Retina (tissue), 1 donor: ENCODE data around the gene MTUS2.

ENCODE experiments used
- DNase-seq: peaks from one replicate; pipeline ENCODE4 v3.0.0-alpha.2; 2016

The MTUS2 gene

DNA sequence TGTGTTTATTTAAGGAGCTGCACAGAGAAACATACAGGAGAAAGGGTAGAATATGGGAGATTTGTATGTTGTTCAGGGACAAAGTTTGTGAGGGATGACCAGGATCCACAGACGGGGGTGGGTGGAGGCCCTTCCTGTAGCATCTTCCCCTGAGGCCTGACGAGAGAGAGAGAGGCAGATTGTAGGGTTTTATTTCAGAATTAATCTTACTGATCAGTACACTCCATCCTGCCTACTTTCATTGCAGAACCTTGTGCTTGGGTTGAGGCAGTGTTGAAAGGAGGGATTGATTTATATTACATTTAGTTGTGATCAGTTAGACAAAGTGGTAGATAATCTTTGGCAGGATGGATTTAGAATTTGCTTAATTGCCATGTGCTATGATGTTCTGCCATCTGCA, 39.6 kb downstream of the MTUS2 start:
- DNase-seq: no peak

DNA sequence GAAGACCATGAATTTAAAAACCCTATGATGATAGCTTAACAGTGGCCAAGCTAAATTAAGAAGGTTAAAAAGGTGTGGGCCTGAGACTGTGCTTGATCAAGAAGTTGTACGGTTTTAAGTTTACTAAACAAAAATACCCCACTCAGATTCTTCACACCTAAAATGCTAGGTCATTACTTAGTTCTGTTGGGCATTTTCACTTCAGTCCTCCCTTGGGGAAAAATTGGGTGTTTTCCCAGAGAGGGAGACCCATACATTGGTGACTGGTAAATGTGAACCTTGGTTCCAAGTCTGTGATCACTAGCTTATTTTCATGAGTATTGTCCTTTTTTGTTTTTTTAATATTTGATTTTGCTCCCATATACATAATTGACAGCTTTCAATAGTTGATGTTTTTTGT, 44.4 kb downstream of the MTUS2 start:
- no peak for DNase-seq

DNA sequence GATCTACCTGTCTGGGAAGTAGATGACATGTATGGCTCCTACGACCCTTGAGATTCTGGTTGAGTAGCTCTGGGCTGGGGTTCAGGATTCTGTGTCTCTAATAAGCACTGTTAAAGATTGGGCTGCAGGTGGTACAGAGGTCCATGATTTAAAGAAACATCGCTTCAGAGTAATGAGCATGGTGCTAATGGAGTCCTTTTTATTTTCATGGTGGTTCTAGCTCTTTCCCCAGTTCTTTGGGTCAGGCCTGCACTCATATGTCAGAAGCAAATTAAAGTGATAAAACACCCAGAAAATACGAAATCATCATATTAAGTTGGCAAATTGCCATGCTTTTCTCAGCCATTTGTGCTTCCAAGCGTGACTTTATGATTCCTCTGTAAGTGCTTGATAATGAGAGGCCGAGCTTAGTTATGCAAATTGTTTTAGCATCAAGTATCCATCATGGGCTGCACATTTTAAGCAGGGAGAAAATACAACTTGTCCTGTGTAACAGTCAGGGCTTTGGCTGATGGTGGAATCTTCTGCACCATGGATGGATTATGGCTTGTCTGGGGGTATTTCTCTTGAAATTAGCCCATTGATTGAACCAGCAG, 45.1 kb downstream of the MTUS2 start:
- DNase-seq: no peak

DNA sequence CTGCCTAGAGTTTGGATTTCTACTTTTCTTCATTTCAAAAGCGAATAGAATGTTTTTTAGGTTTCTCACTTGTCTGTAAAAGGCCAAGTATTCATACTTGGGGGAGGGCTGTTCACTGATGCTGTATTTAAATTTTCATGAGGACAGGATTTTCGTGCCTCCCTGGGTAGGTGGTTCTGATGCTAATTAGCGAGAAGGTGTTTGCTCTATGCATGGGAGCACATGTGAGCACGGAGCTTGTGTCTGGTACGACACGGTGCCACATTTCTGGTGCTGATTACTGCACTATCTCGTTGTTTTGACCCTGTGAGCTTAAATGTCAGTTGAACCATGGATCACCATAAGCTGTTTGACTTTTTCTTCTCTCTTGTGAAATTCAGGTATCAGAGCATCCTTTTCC, 45.8 kb downstream of the MTUS2 start:
- no peak for DNase-seq

DNA sequence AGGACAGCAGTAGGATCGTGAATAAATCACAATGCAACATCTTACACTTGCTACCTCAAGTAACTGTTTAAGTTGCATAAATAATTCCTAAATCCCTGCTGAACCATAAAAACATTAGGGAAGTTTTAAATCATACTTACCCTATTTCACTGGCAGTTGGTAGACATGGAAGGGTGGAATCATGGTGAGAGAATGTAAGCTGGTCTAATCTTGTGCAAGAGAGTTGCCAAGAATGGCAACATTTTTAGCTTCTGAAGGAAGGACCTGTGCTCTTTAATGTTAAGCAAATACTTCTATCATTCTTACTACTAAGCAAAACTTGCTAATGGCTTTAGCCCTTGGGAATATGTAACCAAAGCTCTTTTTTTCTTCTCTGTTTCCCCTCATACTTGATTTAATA, 46.8 kb downstream of the MTUS2 start:
- DNase-seq: no peak

DNA sequence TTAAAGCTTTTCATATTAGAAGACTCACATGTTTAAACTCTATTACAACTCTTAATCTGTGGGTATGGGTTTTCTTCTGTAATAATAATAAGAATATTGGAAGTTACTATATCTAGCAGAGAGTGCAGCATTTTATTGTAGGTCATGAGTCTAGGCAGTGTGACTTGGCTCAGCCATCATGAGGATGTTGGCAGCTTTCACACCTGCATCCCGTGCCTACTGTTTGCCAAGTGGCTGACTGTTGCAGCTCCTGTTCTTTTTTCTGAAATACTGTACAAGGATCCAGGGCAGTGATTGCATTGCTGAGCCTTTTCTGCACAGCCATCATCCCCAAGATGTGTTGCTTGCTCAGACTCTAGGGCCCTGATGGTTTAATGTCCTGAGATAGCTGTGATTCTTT, 47.4 kb downstream of the MTUS2 start:
- DNase-seq: no peak

DNA sequence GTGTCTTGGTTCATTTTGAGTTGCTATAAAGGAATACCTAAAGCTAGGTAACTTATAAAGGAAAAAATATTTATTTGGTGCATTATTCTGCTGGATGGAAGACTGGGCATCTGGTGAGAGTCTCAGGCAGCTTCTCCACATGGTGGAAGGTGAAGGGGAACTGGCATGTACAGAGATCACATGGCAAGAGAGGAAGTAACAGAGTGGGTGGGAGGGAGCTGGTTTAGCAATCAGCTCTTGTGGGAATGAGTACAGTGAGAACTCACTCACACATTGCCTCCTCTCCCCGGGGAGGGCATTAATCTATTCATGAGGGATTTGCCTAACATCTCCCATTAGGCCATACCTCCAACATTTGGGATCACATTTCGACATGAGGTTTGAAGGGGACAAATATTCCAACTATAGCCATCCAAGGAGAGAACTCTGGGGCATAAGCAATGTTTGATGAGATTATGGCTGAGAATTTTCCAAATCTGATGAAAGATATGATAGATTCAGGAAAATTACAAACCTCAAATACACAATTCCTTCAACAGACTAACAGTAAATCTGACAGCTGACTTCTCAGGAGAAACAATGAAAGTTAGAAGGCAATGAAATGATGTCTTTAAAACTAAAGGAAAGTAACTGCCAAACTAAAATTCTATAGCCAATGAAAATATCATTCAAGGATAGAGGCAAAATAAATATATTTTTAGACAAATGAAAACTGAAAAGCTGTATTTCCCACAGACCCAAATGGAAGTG, 52.5 kb downstream of the MTUS2 start:
- DNase-seq: no peak

DNA sequence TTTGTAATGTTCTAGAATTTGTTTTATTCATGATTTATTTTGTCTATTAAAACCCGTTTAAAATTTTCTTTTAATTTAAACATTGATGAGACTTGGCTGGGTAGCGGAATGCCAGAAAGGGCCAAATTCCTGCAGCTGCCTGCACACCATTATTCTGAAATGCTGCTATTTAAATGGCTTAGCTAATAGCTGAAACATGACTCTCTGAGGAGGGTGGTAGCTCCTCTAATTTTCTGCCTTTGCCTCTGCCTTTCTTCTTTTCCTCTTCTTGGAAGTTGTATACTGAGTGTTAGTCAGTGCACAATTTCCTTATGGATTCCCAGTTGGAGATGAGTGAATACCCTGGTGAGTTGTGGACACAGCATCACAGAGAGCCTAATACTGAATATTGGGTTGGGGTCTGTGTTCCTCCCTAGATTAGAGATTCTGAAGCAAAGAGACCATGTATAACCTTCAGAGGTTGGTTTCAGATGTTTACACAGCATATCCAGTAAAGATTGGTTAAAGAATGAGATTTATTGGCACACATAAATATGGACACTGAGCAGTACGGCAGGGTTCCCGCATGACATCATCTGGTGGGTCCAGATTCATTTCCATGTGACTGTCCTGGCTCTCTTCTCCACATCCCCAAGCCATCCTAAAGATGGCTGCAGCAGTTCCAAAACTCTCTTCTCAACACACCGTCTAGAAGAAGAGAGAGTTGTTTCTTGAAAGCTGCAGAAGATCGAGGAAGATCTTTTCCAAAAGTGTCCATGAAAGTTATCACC, 55.9 kb downstream of the MTUS2 start:
- DNase-seq: no peak

DNA sequence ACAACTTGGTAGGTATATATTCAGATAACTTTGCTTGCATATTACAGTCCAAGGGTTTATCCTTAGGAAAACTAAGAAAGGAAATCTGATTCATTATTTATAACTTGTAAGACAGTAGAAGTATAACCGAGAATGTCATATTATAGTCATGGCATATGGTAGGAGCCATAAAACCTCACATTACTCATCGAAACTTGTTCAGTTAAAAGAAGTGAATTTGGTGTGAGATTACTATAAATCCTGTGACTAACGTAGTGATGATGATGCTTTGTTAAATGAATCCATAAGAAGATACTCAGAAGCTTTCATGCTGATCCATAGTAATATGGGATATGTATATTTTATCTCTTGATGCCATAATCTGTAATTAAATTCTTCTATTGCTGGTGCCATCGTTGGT, 57.3 kb downstream of the MTUS2 start:
- no peak for DNase-seq

DNA sequence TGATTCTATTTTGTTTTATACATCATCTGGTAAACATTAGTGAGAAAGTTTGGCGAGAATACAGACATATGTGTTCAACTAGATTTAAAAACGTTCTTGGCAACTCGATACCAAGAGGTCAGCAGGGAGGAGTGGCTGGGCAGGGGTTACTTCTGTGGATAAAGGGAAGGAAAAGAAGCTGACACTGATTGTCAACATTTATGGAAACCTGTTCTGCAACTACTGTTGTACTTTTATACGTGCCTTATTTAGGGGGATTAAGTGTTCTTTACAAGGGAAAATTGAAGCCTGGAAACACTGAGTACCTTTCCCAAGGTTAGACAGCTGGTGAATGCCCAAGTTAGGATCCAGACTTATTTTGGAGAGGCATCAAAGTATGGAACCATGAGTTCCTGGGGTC, 65.0 kb downstream of the MTUS2 start:
- no peak for DNase-seq

DNA sequence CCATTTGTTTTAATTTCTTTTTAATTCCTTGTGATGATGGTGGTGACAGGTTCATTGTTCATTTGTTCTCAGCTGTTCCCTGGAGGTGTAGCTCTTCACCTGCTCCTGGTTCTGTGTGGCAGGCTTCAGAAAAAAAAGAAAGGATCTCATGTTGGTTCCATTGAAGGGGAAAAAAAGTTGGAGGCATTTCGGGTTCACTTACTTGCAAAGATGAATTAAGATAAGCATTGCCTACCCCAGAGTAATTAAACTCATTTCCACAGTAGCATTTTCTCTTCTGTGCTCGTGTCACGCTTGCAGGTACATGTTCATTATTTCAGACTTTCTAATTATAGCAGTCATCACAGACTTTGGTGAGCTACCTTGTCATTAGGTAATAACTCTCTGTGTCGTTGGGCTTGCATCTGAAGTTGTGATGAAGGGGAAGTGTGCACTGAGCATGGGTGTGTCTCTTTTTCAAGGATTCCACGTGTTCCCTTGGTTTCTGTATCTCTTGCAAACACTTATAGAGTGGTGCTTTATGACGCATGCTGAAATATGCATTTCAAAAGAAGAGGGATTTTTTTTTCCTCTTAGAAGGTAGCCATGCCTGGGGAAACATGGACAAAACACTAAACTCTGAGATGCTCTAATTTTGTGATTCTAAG, 69.1 kb downstream of the MTUS2 start:
- no peak for DNase-seq

DNA sequence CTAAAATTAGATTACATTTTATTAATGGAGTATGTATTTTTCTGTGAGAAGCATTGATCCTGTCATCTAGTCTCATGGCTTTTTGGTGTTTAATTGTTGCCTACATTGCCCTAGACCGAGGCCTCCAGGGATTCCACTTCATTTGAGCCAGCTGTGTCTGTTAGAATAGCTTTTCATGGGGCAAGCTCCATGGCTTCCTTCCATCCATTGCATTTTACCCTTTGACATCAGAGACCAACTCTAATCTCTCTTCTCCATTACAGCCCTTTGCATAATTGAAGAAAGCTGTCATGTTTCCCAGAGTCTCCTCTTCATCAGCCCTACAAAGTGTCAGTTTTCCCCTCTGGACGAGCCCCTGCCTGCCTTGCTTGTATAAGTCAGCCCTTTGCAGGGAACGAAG, 70.6 kb downstream of the MTUS2 start:
- peak; percentile 21 for DNase-seq

DNA sequence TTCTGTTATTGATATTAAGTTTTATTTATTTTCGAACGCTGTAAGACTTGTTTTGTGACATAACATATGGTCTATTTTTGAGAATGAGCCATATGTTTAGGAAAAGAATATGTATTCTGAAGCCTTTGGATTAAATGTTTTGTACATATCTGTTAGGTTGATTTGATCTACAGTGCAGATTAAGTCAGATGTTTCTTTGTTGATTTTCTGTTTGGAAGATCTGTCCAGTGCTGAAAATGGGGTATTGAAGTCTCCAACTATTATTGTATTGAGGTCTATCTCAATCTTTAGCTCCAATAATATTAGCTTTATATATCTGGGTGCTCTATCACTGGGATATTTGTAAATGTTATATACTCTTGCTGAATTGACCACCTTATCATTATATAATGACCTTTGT, 97.9 kb downstream of the MTUS2 start:
- DNase-seq: no peak

DNA sequence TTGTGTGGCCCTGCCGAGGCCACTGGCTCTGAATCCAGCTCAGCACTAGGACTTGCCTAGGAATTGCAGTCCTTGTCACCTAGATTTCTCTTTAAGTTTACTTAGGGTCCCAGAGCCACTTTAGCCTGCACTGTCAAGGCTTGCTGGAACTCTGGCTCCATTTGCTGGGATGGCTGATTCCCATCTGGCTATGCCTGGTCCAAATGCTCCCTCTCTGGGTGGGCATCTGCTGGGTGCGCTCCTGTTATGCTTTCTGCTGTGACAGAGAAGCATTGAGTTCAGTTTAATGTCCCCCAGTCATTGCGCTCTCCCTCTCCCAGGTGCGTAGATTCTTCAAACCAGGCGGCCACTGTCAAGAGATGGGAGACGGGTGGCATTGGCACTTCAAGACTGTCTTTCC, 102.2 kb downstream of the MTUS2 start:
- DNase-seq: no peak

DNA sequence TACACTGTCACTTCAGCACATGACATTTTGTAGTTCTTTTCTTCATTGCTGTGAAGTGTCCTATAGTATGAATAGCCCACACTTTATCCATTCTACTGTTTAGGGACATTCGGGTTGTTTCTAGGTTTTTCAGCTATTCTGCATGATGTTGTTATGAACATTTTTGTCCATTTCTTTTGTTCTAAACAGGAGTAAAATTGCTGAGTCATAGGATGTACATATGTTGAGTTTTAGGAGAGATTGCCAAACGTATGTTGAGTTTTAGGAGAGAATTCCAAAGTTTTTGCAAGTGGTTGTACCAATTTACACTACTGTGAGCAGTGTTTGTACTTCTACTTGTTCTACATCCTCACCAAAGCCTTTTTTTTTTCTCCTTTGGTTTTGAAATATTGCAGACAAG, 115.0 kb downstream of the MTUS2 start:
- DNase-seq: no peak

DNA sequence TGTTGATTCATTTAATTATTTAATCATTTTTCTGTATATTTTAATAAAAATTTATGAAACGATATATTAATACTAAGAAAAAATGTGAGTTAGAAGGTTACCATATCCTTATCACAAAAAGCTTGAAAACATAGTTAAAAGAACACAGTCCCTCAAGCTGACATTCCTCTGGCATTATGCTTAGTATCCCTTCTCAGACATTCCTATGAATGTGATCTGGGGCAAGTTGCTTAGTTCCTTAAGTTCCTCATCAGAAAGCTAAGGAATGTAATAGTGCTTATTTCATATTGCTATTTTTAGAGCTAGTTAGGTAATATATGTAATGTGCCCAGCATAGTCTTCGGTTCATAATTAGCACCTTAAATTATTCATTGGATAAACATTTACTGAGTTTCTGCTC, 122.8 kb downstream of the MTUS2 start:
- DNase-seq: no peak

DNA sequence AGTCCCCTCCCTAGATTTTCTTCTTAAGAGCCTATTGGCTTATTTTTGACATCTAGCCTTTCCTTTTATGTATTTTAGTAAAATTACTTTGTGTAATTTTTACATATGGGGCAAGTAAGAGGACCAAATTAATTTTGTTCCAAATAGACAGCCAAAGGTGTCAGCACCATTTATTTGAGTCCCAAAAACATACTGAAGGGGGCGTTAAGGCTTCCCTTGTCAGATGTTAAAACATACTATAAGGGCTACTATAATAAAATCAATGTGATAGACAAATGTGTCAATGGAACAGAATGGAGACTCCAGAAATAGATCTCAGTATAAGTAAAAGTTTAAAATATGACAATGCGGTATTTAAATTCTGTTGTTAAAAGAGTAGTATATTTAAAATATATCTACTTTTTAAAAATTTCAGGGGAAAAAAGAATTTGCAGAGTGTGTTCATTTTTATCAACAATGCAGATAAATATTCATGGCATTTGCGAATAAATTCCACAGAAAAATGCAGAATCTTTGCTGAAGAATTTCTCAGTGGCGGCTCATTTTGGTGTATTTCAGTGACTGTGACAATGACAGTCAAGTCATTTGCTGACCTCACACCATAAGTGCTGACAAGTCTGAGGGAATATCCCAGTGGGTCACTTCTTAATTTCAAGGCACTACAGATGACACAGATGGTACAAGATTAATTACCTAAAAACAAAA, 133.7 kb downstream of the MTUS2 start:
- no peak for DNase-seq

DNA sequence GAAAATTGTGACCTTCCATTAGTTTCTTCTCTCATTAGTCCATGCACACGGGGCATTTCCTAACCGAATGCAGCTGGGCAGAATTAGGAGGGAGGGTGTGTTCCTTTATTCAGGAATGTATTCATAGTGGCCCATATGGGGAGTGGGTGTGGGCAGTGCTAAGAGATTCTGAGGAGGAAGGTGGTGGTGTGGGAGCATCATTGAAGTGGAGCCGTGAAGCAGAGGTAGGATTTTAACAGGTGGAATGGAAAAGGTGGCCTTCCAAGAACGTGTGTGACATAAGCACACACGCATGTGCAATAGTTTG, 134.2 kb downstream of the MTUS2 start:
- DNase-seq: no peak

DNA sequence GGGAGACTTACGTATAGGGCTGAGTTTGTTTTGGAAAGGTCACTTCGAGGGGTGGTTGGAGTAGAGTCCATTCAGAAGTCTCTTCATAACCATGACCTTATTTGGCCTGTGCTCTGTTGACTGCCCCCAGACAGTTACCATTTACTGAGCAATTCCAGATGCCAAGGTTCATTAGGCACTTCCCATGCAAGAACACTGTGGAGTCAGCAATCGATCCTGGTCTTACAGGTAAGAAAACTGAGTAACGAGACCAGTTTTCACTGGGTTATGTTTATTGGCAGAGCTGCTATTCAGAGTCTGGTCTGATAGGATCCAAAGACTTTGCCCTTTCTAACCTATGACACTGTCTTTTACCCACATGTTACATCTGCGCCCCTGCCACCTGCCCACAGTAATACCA, 134.7 kb downstream of the MTUS2 start:
- no peak for DNase-seq

DNA sequence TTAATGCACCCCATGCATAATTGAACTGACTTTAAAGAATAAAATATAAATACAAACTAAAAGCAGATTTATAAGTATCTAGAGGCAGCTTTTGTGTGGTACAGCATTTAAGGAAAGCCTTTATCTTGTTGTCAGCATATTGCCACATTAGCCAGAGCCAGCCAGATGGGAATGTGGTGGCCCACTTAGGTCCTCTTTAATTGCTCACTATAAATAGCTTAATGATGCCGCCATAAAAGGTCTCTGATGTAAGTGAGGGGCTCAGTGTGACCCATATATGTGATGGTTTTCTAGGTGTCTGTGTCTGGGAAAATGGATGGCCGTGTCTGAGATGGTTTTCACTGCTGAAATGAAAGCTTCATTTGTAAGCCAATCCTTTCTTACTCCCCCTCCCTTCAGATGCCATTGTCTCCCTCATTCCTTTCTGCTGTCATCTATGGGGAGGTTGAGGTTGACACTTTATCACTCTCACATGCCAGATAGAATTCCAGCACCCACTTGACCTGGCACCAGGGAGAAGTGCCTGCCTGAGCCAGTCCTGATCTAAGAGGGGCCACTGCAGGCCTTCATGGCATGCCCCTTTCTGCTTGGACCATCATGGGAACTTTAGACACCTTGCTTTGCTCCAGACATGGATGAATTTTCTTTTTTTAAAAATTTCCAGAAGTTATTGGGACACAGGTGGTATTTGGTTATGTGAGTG, 135.3 kb downstream of the MTUS2 start:
- no peak for DNase-seq

DNA sequence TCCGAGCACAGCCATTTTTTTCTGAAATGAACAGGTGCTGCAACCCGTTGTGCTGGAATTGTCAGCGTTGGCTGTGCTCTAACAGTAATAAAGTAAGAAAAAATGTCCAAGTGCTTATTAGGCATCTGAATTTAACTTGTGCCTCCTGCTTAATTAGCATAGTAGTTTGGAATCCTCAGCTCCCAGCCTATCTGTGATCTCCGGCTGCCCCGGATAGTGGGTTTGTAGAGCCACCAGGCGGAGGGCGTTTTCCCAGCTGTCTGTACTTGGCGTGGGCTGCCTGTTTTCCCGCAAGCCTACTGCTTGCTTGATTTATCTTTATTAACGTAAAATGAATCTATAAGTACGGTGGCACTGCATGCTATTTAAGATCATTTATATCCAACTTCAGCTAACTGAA, 137.9 kb downstream of the MTUS2 start:
- DNase-seq: no peak

DNA sequence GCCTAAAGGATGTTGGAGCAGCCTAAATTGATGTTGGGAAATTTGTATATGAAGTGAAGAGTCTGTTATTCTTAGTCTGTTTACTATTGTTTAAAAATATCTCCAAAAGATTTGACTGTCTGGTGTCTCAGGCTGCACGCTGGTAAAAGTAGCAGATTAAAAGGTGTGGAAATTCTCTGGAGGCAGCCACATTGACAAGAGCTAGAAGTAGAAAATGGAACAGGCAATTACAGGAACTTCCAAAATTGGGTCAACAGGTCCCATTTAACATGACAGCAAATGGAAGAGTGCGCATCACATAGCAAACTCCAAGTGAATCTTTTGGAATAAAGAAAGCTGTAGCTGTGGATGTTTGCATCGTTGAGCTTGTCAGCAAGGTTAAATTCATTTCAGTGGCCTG, 138.3 kb downstream of the MTUS2 start:
- DNase-seq: no peak

DNA sequence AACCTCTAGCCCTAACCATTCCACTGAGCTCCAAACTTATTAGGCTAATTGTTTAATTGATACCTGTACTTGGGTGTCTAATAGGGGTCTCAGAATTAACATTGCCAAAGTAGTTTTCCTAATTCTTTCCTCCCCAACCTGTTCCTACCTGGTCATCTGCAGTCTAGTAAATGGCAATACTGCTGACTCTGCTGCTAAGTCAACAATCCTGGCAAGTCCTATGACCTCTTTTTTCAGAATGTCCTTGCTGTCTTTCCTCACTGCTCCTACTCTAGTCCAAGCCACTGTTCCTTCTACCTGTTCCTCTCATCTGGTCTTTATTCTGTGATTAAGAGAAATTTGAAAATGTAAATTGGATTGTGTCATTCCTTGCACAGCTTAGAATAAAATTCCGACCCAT, 143.9 kb downstream of the MTUS2 start:
- DNase-seq: no peak
